LHCN-M2 (cell line): ENCODE measurements around the gene ZSCAN22. TPM values are rescaled to one million over a fixed set of nuclear protein-coding genes. Genes with fewer than 3 reads are reported as not detected.
"Not testable (repeated sequence)": the region's sequence is repeated elsewhere in the genome, so short reads cannot be mapped to it uniquely, and the experiment has no call there.

Source experiments
- DNase-seq: peaks from one replicate; pipeline ENCODE4 v3.0.0-alpha.2; 2012; ENCODE audit warnings: low read depth
- total RNA-seq: library from RNA; depleted of rRNA; stranded (reverse); fragments of >200 nt; gene quantifications from 2 replicates; pipeline ENCODE4 v1.2.3, GENCODE V29; 2014; rRNA removed

Gene ZSCAN22
- total RNA-seq, 1 experiment from 2014 or later, result 3.5 TPM

- no peak for DNase-seq
These were observed 45.7 kb downstream of the ZSCAN22 start for GRCh38 chr19:58372311-58373133.

DNA sequence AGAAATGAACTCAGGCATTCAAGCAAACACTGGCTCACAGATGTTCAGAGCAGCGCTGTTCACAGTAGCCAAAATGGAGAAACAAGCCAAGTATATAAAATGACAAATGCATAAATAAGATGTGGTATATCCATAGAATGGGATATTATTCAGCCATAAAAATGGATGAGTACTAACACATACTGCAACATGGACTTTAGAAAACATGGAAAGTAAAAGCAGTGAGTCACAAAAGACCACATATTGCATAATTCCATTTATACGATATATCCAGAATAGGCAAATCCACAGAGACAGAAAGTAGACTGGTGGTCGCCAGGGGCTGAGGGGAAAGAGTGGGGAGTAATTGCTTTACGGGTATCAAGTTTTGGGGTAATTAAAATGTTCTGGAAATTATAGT, 47.4 kb downstream of the ZSCAN22 start:
- DNase-seq, result no peak

DNA sequence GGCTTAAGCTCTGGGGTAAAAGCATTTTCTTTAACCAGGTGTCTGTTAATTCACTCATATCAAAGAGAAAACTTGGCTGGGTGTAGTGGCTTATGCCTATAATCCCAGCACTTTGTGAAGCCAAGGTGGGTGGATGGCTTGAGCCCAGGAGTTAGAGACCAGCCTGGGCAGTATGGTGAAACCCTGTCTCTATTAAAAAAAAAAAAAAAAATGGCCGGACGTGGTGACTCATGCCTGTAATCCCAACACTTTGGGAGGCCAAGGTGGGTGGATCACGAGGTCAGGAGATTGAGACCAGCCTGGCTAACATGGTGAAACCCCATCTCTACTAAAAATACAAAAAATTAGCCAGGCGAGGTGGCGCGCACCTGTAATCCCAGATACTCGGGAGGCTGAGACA, 49.9 kb downstream of the ZSCAN22 start:
- not testable (repeated sequence) for DNase-seq

- no peak for DNase-seq
These were observed 52.5 kb downstream of the ZSCAN22 start for GRCh38 chr19:58379246-58379645.

- DNase-seq, result no peak
These were observed 53.4 kb downstream of the ZSCAN22 start for GRCh38 chr19:58380037-58380661.

GRCh38 chr19:58380662-58381459, 54.1 kb downstream of the ZSCAN22 start, which contains the start of gene ZNF837:
TSS of gene ZNF837 (minus strand) at chr19:58381030. CDS start at chr19:58369332, 11,698 bp downstream.
- DNase-seq, result peak; percentile 100

GRCh38 chr19:58381460-58382212, 54.8 kb downstream of the ZSCAN22 start:
- DNase-seq, result no peak

DNA sequence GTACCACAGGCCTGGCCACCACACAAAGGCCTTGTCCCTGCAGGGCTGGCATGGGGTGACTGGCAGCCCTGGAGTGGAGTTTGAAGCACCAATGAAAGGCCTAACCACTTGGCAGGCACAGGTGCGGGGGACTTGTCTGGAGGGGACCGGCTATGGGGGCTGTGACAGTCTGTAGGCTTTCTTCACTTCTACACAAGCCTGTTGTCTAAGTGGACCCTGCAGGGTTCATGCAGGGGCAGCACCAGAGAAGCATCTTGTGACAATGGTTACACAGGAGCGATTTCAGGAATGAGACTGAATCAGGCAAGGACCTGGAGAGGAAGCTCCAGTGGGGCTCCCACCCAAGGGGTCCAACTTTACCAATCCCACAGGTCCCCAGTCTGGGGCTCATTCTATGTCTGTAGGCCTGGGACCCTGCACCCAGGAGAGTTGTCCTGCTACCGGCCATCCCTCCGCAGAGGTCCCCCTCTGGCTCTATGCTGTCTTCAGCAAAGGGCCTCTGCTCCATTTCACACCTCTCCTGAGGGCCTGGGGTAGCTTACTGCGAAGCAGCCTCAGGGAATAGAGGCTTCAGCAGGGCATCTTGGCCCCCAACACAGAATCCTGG, 56.3 kb downstream of the ZSCAN22 start:
- no peak for DNase-seq

GRCh38 chr19:58385313-58385890, 58.6 kb downstream of the ZSCAN22 start:
- DNase-seq, result no peak

GRCh38 chr19:58385891-58386575, 59.2 kb downstream of the ZSCAN22 start:
- DNase-seq, result no peak

DNA sequence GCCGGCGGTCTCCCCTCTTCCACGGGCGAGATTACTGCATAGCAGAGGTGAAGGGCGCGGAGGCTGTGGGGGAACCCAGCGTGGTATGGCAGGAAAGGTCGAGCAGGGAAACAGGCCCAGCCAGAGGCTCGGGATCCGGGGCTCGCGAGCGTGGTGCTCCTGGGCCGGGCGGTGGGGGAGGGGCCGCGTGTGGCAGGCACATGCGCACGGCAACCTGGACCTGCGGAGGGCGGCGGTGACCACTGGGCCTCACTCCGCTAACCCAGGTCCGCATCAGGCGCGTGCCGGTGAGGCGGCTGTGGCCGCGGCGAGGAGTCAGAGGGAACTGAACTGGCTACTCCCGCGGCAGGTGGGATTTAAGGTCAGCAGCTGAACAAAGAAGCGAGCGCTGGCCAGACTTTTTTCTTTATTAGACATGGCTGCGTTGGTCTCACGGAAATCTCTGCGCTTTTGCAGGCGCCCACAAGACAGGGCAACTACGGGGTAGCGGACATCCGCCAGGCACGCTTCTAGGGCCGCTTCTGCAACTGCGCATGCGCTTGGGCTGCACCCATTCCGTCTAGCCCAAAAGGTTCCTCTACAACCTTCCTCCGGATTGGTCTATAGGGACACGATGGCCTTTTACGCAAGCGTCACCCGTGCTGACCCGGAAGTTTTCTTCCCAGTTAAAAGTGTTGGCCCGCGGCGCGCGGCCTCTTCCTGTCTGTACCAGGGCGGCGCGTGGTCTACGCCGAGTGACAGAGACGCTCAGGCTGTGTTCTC, 60.0 kb downstream of the ZSCAN22 start, which contains the start of gene RPS5:
Gene RPS5 (plus strand): TSS at position 694 of the 762 bp plus-strand sequence. CDS start 869 bp downstream, outside the sequence.
- DNase-seq, result peak; percentile 99

- DNase-seq, result peak; percentile 55
These were observed 60.8 kb downstream of the ZSCAN22 start for GRCh38 chr19:58387338-58388174.

- DNase-seq, result no peak
These were observed 61.4 kb downstream of the ZSCAN22 start for GRCh38 chr19:58388175-58388526.

Other genes with a start within 250 kb of the ZSCAN22 start
- 57.6 and 59.5 TPM in 2 replicates for gene ZSCAN18, start 228.8 kb upstream of the ZSCAN22 start, total RNA-seq
- gene ZNF329, start 176.2 kb upstream of the ZSCAN22 start, total RNA-seq, result 10.5 and 11.8 TPM in 2 replicates
- 12.2 and 12.7 TPM in 2 replicates for gene ZNF274, start 143.9 kb upstream of the ZSCAN22 start, total RNA-seq
- 43.8 and 49.2 TPM in 2 replicates for gene ZNF544, start 98.1 kb upstream of the ZSCAN22 start, total RNA-seq
- gene ZNF8, start 48.0 kb upstream of the ZSCAN22 start, total RNA-seq, result 4.5 and 6.2 TPM in 2 replicates
- gene ERVK3-1, start 21.6 kb upstream of the ZSCAN22 start, total RNA-seq, result 52.8 and 59.9 TPM in 2 replicates
- gene A1BG, start 26.5 kb downstream of the ZSCAN22 start, total RNA-seq, result 27.7 and 62.6 TPM in 2 replicates
- 1.1 TPM in 2 replicates for gene ZNF497, start 35.8 kb downstream of the ZSCAN22 start, total RNA-seq
- 4.6 and 6.0 TPM in 2 replicates for gene ZNF837, start 54.0 kb downstream of the ZSCAN22 start, total RNA-seq
- 1,719 and 2,296 TPM in 2 replicates for gene RPS5, start 60.3 kb downstream of the ZSCAN22 start, total RNA-seq
- gene RNF225, start 68.7 kb downstream of the ZSCAN22 start, total RNA-seq, result 0.29 TPM in 1 of 2 replicates, not detected in the other
- 16.5 and 18.8 TPM in 2 replicates for gene ZNF584, start 81.7 kb downstream of the ZSCAN22 start, total RNA-seq
- 5.3 and 5.7 TPM in 2 replicates for gene ZNF132, start 113.2 kb downstream of the ZSCAN22 start, total RNA-seq
- 7.8 and 8.6 TPM in 2 replicates for gene ZNF324B, start 124.6 kb downstream of the ZSCAN22 start, total RNA-seq
- gene ZNF324, start 140.1 kb downstream of the ZSCAN22 start, total RNA-seq, result 14.9 and 15.5 TPM in 2 replicates
- gene ZNF446, start 149.4 kb downstream of the ZSCAN22 start, total RNA-seq, result 17.1 and 19.6 TPM in 2 replicates
- 2.7 and 9.9 TPM in 2 replicates for gene SLC27A5, start 185.0 kb downstream of the ZSCAN22 start, total RNA-seq
- 9.2 and 10.1 TPM in 2 replicates for gene ZBTB45, start 192.8 kb downstream of the ZSCAN22 start, total RNA-seq
- gene TRIM28, start 217.1 kb downstream of the ZSCAN22 start, total RNA-seq, result 413 and 418 TPM in 2 replicates
- gene CHMP2A, start 228.1 kb downstream of the ZSCAN22 start, total RNA-seq, result 84.8 and 125 TPM in 2 replicates
- gene UBE2M, start 231.6 kb downstream of the ZSCAN22 start, total RNA-seq, result 66.9 and 73.9 TPM in 2 replicates
- 13.1 and 16.5 TPM in 2 replicates for gene MZF1, start 246.3 kb downstream of the ZSCAN22 start, total RNA-seq